GM12892 (cell line): ENCODE results near the gene C12orf75.

ENCODE experiments used
- POLR2A ChIP-seq: IDR thresholded peaks from 2 replicates; pipeline ENCODE4 v1.6.1; 2011; ENCODE audit warnings: low read depth, low read length, control low read depth
- POLR2AphosphoS5 ChIP-seq: IDR thresholded peaks from 2 replicates; pipeline ENCODE4 v1.6.1; 2011; ENCODE audit warnings: low read depth, low read length, control low read depth
- TAF1 ChIP-seq: IDR thresholded peaks from 2 replicates; pipeline ENCODE4 v1.6.1; 2011; ENCODE audit warnings: low read depth, mild to moderate bottlenecking, control low read depth, low read length, borderline replicate concordance

DNA sequence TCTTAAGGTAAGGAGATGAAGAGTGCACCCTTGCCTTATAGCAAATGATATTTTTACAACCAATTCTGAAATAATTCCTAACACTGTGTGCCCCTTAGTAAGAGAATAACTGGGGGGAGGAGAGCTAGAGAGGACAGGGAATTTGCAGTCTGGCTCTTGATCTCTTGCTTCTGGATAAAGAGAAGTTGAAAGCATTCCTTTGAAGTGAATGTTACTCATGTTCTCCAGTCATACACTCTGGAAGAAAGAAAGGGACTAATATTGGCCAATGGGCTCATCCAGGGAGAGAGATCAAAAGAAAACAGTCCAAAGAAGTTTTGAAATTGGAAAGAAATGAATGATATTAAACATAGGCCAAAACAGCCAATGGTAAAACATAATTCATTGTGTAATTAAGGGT, 25.3 kb downstream of the C12orf75 start:
- TF ChIP-seq TAF1 (no peak), POLR2A (no peak), POLR2AphosphoS5 (no peak)
